CD4-positive, alpha-beta T cell (primary cell): ENCODE data around the gene EIPR1. TPM values are rescaled to one million over a fixed set of nuclear protein-coding genes. Genes with fewer than 3 reads are reported as not detected.

Source experiments
- ATAC-seq: fragments of 200-7000 bp; cut with Tn5 transposase; one replicate; pipeline ENCODE4 v1.10.0; 2022; ENCODE audit warnings: mild to moderate bottlenecking; ENCODE audit not compliant: poor library complexity
- CTCF ChIA-PET: fragments of 350-600 bp; sonication (Branson Sonifier 250); formaldehyde crosslinking; loops from one replicate; lab custom pipeline; 2021; ENCODE audit warnings: antibody characterized with exemption, inconsistent platforms; lab: Charles Lee
- POLR2A ChIA-PET: fragments of 350-600 bp; sonication (Branson Sonifier 250); formaldehyde crosslinking; loops from one replicate; lab custom pipeline; 2021; ENCODE audit warnings: antibody characterized with exemption, inconsistent platforms; lab: Charles Lee
- DNase-seq, 14 experiments: peaks; one replicate each; pipeline ENCODE4 v3.0.0-alpha.2; 2013 to 2020; ENCODE audit warnings: mixed read lengths in 2 of 14
- H3K27ac ChIP-seq, 2 donors: one replicate each; pipeline versions ENCODE4 v1.5.1 to v1.7.0; 2013; ENCODE audit warnings: low read length in 2 of 2, low read depth in 1 of 2, mild to moderate bottlenecking in 1 of 2
- H3K27me3 ChIP-seq, 2 experiments: 1 replicate in 1 of 2; 2 replicates in 1 of 2; pipeline versions ENCODE4 v1.6.1 to v1.7.0; 2013; ENCODE audit warnings: low read length in 2 of 2, control low read depth in 1 of 2, mild to moderate bottlenecking in 1 of 2, moderate library complexity in 1 of 2; ENCODE audit not compliant: insufficient read depth in 2 of 2, control insufficient read depth in 1 of 2
- H3K36me3 ChIP-seq: one replicate; pipeline ENCODE4 v1.6.1; 2013; ENCODE audit warnings: low read length, control low read depth; ENCODE audit not compliant: insufficient read depth
- H3K4me1 ChIP-seq: one replicate; pipeline ENCODE4 v1.6.1; 2013; ENCODE audit warnings: low read length, control low read depth; ENCODE audit not compliant: insufficient read depth
- H3K4me3 ChIP-seq: one replicate; pipeline ENCODE4 v1.5.1; 2013; ENCODE audit warnings: mild to moderate bottlenecking, low read length, moderate library complexity
- H3K9me3 ChIP-seq, 2 experiments: 1 replicate in 1 of 2; 2 replicates in 1 of 2; pipeline versions ENCODE4 v1.6.1 to v1.7.0; 2013; ENCODE audit warnings: low read length in 2 of 2, mild to moderate bottlenecking in 2 of 2, control low read depth in 1 of 2, moderate library complexity in 1 of 2; ENCODE audit not compliant: control insufficient read depth in 1 of 2, insufficient read depth in 1 of 2
- H3K27ac Mint-ChIP-seq: one replicate; pipeline ENCODE4 v1.8.0; 2020; ENCODE audit warnings: mixed read lengths
- H3K27me3 Mint-ChIP-seq: one replicate; pipeline ENCODE4 v1.8.0; 2021; ENCODE audit warnings: mixed read lengths
- H3K36me3 Mint-ChIP-seq: one replicate; pipeline ENCODE4 v1.8.0; 2021; ENCODE audit warnings: low read depth, mixed read lengths
- H3K4me1 Mint-ChIP-seq: one replicate; pipeline ENCODE4 v1.8.0; 2021; ENCODE audit warnings: low read depth, mixed read lengths
- H3K4me3 Mint-ChIP-seq: one replicate; pipeline ENCODE4 v1.8.0; 2020; ENCODE audit warnings: mild to moderate bottlenecking, mixed read lengths
- H3K9me3 Mint-ChIP-seq: one replicate; pipeline ENCODE4 v1.8.0; 2020; ENCODE audit warnings: mixed read lengths
- CTCF ChIP-seq: fragments of 200-600 bp; IDR thresholded peaks from one replicate; pipeline ENCODE4 v1.8.0; 2022; ENCODE audit warnings: antibody characterized with exemption, mild to moderate bottlenecking
- intact Hi-C, 2 experiments: fragments of 100-400 bp; cut with DNase I in 1 of 2; cut with micrococcal nuclease in 1 of 2; formaldehyde crosslinking; loops; one replicate each; pipeline versions ENCODE4 v1.15.1 to v1.9.0; 2023 to 2025; cut with DNase I, micrococcal nuclease
- total RNA-seq, 174 experiments: library from RNA in 2 of 174; stranded (reverse) in 2 of 174; gene quantifications; one replicate each; pipeline ENCODE4 v1.2.3 and lab custom pipeline; 2021 to 2026

Gene EIPR1
- total RNA-seq, 2 experiments from 2014 or later: 11.0 to 12.4 TPM

GRCh38 chr2:3159782-3160545 lies 217.7 kb downstream of the EIPR1 start:
- H3K27me3 ChIP-seq: no peaks in the 10 kb centered on the region
- H3K36me3 ChIP-seq: no peaks in the 10 kb centered on the region
- Mint-ChIP-seq H3K9me3 (peaks cover 8% of the 10 kb centered on the region), H3K36me3 (peaks cover 59% of the 10 kb centered on the region), H3K27me3 (no peaks in the 10 kb centered on the region), H3K4me1 (no peaks in the 10 kb centered on the region), H3K27ac (no peak overlapping the region), H3K4me3 (no peak overlapping the region)
- intact Hi-C loops: no loop called here
- no peaks in the 10 kb centered on the region for H3K4me1 ChIP-seq
- no peak for TF ChIP-seq CTCF
- H3K4me3 ChIP-seq: no peak overlapping the region
- DNase-seq (peak in 1 of 14 experiments; percentile 28), ATAC-seq (no peak)
- H3K9me3 ChIP-seq: peaks cover 15 to 27% of the 10 kb centered on the region in 2 experiments
- POLR2A ChIA-PET: no interaction called here
- CTCF ChIA-PET: no interaction called here
- no peak overlapping the region for H3K27ac ChIP-seq

DNA sequence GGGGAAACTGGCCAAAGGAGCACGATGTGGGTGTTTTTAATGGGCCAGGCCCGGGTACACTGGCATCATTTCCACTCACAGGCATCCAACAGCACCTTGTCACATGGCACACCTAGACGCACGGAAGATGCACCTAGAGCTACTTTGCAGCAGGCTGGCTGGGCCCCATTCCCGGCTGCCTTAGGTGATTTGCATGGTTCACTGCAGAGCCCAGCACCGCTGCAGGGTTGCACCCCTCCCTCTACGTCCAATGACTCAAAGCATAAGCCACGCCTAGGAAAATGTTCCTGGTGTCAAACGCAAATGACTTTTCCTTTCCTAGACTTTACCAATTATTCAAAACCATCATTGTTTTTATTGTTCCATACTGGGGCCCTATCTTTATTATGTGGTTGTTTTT lies 222.9 kb downstream of the EIPR1 start:
- CTCF ChIA-PET: no interaction called here
- Mint-ChIP-seq H3K9me3 (peaks cover 9% of the 10 kb centered on the region), H3K27ac (no peak overlapping the region), H3K4me1 (no peaks in the 10 kb centered on the region), H3K27me3 (no peaks in the 10 kb centered on the region), H3K36me3 (peaks cover 35% of the 10 kb centered on the region), H3K4me3 (no peak overlapping the region)
- Histone ChIP-seq H3K27ac (no peak overlapping the region), H3K4me3 (no peak overlapping the region), H3K4me1 (no peaks in the 10 kb centered on the region), H3K27me3 (no peaks in the 10 kb centered on the region), H3K9me3 (peaks cover 0 to 25% of the 10 kb centered on the region in 2 experiments), H3K36me3 (no peaks in the 10 kb centered on the region)
- ATAC-seq (no peak), DNase-seq (no peak)
- POLR2A ChIA-PET: no interaction called here
- TF ChIP-seq CTCF: no peak
- intact Hi-C loops: no loop called here

DNA sequence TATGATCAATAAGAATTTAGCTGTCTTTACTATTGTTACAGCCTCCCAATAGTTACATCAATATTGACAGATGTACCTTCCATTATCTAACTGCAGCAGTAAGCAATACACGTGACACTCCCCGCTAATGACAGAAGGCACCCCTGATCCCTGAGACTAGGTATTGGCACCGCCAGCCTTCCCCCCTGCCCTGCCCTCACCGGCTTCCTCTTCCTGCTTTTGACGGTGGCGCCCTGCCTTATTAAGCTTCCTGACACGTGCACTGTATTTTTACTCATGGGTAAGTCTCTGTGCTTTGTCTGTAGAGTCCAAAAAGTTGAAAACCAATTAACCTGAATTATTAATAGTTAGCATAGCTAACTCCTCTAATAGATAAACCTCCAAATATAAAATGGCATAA lies 223.5 kb downstream of the EIPR1 start:
- no peak for TF ChIP-seq CTCF
- no peak for DNase-seq
- H3K9me3 ChIP-seq: peaks cover 0 to 25% of the 10 kb centered on the region in 2 experiments
- peaks cover 30% of the 10 kb centered on the region for H3K36me3 Mint-ChIP-seq
- H3K27me3 Mint-ChIP-seq: no peaks in the 10 kb centered on the region
- peaks cover 9% of the 10 kb centered on the region for H3K9me3 Mint-ChIP-seq
- no peaks in the 10 kb centered on the region for H3K4me1 Mint-ChIP-seq
- no peak for ATAC-seq
- no peak overlapping the region for H3K27ac ChIP-seq
- intact Hi-C loops: no loop called here
- H3K4me3 Mint-ChIP-seq: no peak overlapping the region
- ChIA-PET CTCF (interaction anchor here (1.2 kb wide), 1 partner anchor 9 kb away, joined by 3 read pairs; no protein-coding TSS in a partner anchor), POLR2A (no interaction called here)
- no peak overlapping the region for H3K4me3 ChIP-seq
- H3K27ac Mint-ChIP-seq: no peak overlapping the region
- no peaks in the 10 kb centered on the region for H3K27me3 ChIP-seq
- H3K36me3 ChIP-seq: no peaks in the 10 kb centered on the region
- no peaks in the 10 kb centered on the region for H3K4me1 ChIP-seq
